HG03280 (cell line): ENCODE results near the gene CREBBP.

Experiments used
- ATAC-seq: cut with Tn5 transposase; IDR thresholded peaks from one replicate; pipeline ENCODE4 v1.9.1; 2021; ENCODE audit warnings: mild to moderate bottlenecking, moderate library complexity; ENCODE audit not compliant: unreplicated experiment

Gene CREBBP

GRCh38 chr16:3829631-3830536 is 50.6 kb downstream of the CREBBP start:
- ATAC-seq: no peak

DNA sequence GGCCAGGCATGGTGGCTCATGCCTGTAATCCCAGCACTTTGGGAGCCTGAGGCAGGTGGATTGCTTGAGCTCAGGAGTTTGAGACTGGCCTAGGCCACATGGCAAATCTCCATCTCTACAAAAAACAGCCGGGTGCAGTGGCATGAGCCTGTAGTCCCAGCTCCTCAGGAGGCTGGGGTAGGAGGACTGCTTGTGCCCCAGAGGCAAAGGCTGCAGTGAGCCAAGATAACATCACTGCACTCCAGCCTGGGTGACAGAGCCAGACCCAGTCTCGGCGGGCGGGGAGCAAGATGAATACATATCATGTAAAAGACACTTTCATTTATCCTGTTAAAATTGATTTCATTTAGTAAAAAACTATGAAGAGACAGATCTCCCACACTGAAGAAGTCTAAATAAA is 54.6 kb downstream of the CREBBP start:
- ATAC-seq: no peak

- no peak for ATAC-seq
Measured at GRCh38 chr16:3825103-3825502, 55.4 kb downstream of the CREBBP start.

DNA sequence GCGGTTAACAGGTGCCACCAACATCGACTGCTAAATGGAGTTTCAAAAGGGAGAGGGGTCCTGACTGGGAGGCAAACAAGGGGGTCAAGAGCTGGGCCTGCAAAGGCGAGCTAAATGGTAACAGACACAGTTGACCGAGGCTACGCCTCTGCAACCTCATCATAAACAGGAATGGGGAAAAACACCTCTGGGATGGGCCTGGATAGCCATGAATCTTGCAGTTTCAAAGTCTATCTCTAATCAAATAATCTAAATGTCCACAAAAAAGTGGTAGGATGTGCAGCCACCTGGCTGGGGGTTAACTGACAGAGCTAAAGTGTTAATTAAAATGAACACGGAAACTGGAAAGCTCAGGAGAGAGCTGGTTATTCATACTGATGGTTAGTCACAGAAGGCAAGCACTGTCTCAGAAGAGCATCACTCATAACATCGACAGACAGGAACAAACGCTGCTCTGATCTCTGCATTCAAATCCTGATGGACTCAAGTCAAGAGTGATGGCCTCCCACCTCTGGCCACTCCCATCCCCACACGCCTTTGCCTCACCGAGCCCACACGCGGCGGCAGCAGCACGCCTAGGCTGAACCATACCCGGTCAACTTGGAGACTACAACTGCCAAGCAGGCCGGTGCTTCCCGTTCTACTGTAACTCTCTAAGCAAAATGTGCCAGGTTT is 56.3 kb downstream of the CREBBP start:
- no peak for ATAC-seq

GRCh38 chr16:3823427-3823826 is 57.1 kb downstream of the CREBBP start:
- no peak for ATAC-seq

GRCh38 chr16:3822366-3823045 is 58.0 kb downstream of the CREBBP start:
- ATAC-seq: no peak

DNA sequence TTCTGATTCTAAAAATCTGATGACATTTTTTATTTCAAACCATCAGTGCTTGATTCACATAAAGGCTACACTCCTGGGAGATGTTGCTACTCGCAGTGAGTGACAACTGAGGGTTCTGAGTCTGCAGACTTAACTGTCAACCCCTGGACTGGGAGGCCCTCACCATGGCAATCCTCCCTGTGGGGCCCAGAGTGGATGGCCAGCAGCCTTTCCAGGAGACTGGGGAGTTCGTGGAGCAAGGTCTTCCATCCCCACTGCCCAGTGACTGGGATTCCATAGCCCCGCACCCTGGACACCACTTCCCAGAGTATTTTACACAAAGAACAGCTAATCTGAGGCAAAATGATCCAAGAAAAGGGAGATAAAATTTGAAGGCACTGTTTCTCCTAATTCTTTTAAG is 59.3 kb downstream of the CREBBP start:
- no peak for ATAC-seq

DNA sequence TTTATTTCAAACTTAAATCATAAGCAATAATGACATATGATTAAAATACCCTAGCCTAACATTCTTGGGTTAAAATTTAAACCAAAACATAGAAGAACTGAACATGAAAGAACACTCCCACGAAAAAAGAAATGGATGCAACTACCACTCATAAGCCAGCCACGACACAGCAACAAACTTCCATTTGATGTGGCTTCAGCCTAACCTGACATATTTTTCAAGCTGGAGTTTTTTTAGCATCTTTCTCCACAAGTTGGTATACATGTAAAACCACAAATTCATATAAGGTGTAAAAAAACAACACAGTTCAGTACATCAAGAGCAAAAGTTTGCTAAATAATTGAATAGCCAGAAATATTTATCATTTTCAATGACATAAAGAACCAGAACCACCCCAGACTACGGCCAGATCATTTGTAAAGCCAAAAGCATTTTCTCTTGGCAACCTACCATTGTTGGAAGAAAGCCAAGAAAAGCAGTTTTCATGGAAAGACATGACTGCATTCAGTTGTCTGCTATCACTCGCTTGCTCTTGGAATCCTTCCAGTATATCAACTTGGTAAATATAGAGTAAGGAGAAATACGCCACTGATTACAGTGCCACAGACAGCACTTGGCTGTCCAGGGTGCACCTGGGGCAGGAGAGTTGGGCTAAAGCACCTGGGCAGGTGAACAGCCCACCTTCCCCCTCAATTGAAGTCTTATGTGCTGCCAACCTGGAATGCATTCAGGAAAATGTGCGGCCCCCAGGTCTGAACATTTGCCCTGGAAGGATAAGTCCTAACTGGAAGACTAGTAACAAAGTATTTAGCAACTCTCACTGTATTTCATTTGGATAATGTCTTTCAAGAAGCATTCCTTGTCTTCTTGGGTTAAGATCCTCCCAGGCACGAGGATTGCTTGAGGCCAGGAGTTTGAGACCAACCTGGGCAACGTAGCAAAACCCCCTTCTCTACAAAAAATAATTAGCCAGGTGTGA is 60.5 kb downstream of the CREBBP start:
- no peak for ATAC-seq

DNA sequence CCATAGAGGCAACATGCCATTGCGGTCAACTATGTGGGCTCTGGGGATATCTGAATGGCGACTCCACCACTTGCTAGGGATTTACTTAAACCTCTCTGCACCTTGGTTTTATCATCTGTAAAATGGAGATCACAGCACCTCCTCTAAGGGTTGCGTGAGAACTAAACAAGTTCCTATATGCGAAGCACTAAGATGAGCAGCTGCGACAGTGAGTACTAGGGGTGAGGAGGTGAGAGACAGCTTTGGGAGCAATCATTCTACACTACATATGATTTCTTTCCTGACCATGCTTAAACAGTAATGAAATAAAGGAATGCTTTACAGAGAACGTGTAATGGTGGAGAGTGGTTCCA is 61.4 kb downstream of the CREBBP start:
- ATAC-seq: no peak

DNA sequence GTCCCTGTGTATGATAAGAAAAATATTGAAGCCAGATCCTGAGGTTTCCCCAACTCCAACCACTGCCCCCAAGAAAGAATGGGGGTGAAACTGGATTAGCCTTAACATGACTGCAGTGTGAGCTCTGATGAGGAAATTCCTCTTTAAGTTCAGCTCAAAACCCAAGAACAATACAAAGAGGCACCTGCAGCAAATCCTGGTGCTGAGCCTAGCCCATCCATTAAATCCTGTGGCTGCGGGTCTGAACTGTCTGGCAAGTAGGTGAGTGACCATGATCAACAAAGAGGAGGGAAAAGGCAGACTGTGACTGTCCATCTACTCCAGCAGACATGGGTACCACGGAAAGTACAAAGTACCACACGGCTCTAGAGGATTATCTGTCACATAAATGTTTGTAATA is 64.2 kb downstream of the CREBBP start:
- no peak for ATAC-seq

- no peak for ATAC-seq
Measured at GRCh38 chr16:3814755-3815154, 65.8 kb downstream of the CREBBP start.

DNA sequence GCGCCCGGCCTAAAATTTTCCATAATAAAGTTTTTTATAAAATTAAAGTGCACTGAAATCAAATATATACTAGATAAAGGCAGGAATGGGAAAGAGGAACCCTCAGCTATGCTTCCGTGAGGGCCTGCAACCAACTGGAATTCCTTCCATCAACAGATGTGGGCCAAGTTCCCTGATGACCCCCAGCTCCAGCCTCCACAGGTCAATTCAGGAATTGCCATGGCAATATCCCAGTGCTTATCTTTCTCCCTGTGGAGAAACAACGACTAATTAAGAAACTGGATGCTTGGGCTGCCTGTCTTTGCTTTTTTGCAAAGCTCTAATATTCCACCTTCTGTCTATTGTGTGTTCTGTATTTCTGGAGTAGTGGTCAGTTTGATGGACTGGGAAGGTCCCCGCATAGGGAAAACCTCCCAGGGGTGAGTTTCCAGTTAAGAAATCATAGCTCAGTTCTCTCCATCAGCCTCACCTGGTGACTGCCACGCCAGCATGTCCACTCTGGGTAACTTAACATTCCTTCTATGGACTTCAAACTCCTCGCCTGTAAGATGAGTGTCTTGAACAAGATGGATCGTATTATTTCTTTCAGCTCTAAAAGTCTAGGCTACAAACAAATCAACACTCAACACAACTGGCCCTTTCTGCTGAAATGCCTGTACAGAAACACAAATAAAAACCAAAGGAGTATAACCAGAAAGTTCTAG is 67.9 kb downstream of the CREBBP start:
- no peak for ATAC-seq

- no peak for ATAC-seq
Measured at GRCh38 chr16:3810818-3811217, 69.7 kb downstream of the CREBBP start.

GRCh38 chr16:3810198-3810664 is 70.3 kb downstream of the CREBBP start:
- ATAC-seq: no peak

DNA sequence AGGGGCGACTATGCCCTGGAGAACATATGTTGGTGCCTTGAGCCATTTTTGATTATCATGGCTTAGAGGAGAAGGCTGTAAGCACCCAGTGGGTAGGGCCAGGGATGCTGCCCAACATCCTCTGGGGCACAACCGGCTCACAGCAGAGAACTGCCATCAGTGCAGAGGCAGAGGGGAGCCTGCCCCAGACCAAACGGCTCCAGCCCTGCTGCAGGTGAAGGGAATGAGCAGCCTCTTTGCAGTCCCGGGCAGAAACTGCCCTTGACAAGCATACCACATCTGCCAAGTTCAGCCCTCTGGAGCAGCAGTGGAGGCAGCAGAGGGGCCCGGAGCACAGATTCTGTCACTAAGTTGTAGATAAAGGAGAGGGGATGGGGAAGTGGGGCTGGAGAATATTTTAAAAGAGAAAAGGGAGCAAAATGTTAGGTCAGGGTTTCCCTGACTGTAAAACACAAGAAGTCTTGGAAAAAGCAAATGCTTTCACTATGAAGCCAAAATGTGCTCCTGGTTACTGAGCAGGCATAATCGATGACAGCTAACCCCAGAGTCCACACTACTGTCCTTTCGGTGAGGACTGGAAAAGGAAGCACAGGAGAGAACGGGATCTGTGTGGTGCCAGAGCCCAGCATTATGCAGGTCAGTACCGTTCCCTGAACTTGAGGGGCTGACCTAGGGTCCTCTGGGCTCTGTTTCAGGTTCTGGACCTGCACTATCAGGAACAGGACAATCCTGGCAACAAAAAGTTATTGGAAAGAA is 72.0 kb downstream of the CREBBP start:
- no peak for ATAC-seq

DNA sequence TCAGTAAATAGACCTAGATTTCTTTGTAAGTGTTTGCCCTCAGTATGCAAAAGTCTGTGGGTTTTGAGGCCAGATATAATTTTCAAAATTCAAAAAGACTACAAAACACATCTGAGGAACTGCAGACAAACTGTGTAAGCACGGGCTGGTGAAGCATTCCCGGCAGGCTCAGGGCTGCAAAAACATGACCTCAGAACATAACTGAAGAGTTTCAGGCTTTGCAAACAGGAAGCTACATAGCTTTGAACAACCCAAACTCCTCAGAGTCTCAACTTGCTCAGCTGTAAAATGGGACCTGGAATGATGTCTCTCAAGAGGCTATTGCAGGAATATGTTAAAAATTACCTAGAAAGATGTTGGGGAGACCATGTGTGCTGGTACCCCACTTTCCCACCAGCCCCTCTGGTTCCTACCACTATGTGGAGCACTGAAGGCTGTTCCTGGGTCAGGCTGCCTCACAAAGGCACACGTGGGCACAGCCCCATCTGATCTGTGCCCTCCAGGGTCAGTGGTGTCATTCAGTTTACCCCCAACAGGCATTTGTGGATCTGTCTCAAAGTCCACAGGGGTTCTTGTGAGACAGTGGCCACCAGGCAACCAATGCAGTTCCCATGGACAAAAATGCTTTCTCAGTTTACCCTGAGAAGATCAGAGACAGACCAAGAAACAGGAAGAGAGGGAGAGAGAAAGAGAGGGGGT is 72.9 kb downstream of the CREBBP start:
- ATAC-seq: no peak

- ATAC-seq: no peak
Measured at GRCh38 chr16:3804426-3805016, 76.0 kb downstream of the CREBBP start.
